ENCODE results near the gene CRTC1.
"Not testable (repeated sequence)": the region's sequence is repeated elsewhere in the genome, so short reads cannot be mapped to it uniquely, and the experiment has no call there.

The CRTC1 gene

GRCh38 chr19:18670312-18670711 is 13.2 kb upstream of the CRTC1 start:
- H3K27me3 ChIP-seq (ENCODE audit: control insufficient read depth in 1 of 2, insufficient read depth in 2 of 2, low read length in 2 of 2) = no peaks in the 10 kb centered on the region
- H3K9ac ChIP-seq (ENCODE audit: low read length in 2 of 2) = no peak overlapping the region
- peaks cover 16% of the 10 kb centered on the region in 2 donors for H3K36me3 ChIP-seq (ENCODE audit: control insufficient read depth in 2 of 2, insufficient read depth in 2 of 2, low read length in 2 of 2)
- H3K9me3 ChIP-seq (ENCODE audit: control insufficient read depth in 2 of 2, low read length in 2 of 2) = no peaks in the 10 kb centered on the region
- no peak overlapping the region for H3K4me3 ChIP-seq (ENCODE audit: low read length in 2 of 2)
- peaks cover 47% of the 10 kb centered on the region for H3K4me1 ChIP-seq (ENCODE audit: control insufficient read depth, insufficient read depth, low read length)
- H3K27ac ChIP-seq (ENCODE audit: low read length) = peak overlapping the region; percentile 31

- peaks cover 16% of the 10 kb centered on the region in 2 donors for H3K36me3 ChIP-seq (ENCODE audit: control insufficient read depth in 2 of 2, insufficient read depth in 2 of 2, low read length in 2 of 2)
- no peaks in the 10 kb centered on the region for H3K9me3 ChIP-seq (ENCODE audit: control insufficient read depth in 2 of 2, low read length in 2 of 2)
- H3K27ac ChIP-seq (ENCODE audit: low read length) = peak overlapping the region; percentile 78
- H3K4me1 ChIP-seq (ENCODE audit: control insufficient read depth, insufficient read depth, low read length) = peaks cover 38% of the 10 kb centered on the region
- H3K27me3 ChIP-seq (ENCODE audit: control insufficient read depth in 1 of 2, insufficient read depth in 2 of 2, low read length in 2 of 2) = no peaks in the 10 kb centered on the region
- no peak overlapping the region for H3K9ac ChIP-seq (ENCODE audit: low read length in 2 of 2)
- H3K4me3 ChIP-seq (ENCODE audit: low read length in 2 of 2) = no peak overlapping the region
These were observed 12.0 kb upstream of the CRTC1 start for GRCh38 chr19:18671303-18672043.

- Histone ChIP-seq H3K9me3 (ENCODE audit: control insufficient read depth in 2 of 2, low read length in 2 of 2) (no peaks in the 10 kb centered on the region), H3K36me3 (ENCODE audit: control insufficient read depth in 2 of 2, insufficient read depth in 2 of 2, low read length in 2 of 2) (peaks cover 16% of the 10 kb centered on the region in 2 donors), H3K4me3 (ENCODE audit: low read length in 2 of 2) (peak overlapping the region; percentile 35 to 54), H3K4me1 (ENCODE audit: control insufficient read depth, insufficient read depth, low read length) (peaks cover 33% of the 10 kb centered on the region), H3K27me3 (ENCODE audit: control insufficient read depth in 1 of 2, insufficient read depth in 2 of 2, low read length in 2 of 2) (no peaks in the 10 kb centered on the region), H3K9ac (ENCODE audit: low read length in 2 of 2) (no peak overlapping the region), H3K27ac (ENCODE audit: low read length) (peak overlapping the region; percentile 78)
These were observed 11.4 kb upstream of the CRTC1 start for GRCh38 chr19:18672044-18672451.

- H3K9me3 ChIP-seq (ENCODE audit: control insufficient read depth in 2 of 2, low read length in 2 of 2) = no peaks in the 10 kb centered on the region
- H3K4me3 ChIP-seq (ENCODE audit: low read length in 2 of 2) = peak overlapping the region; percentile 35 to 54
- H3K27me3 ChIP-seq (ENCODE audit: control insufficient read depth in 1 of 2, insufficient read depth in 2 of 2, low read length in 2 of 2) = no peaks in the 10 kb centered on the region
- H3K9ac ChIP-seq (ENCODE audit: low read length in 2 of 2) = no peak overlapping the region
- H3K36me3 ChIP-seq (ENCODE audit: control insufficient read depth in 2 of 2, insufficient read depth in 2 of 2, low read length in 2 of 2) = peaks cover 13 to 16% of the 10 kb centered on the region in 2 donors
- H3K27ac ChIP-seq (ENCODE audit: low read length) = peak overlapping the region; percentile 78
- peaks cover 33% of the 10 kb centered on the region for H3K4me1 ChIP-seq (ENCODE audit: control insufficient read depth, insufficient read depth, low read length)
These were observed 10.7 kb upstream of the CRTC1 start for GRCh38 chr19:18672606-18673337.

- Histone ChIP-seq H3K9ac (ENCODE audit: low read length in 2 of 2) (no peak overlapping the region), H3K27me3 (ENCODE audit: control insufficient read depth in 1 of 2, insufficient read depth in 2 of 2, low read length in 2 of 2) (no peaks in the 10 kb centered on the region), H3K4me1 (ENCODE audit: control insufficient read depth, insufficient read depth, low read length) (peaks cover 43% of the 10 kb centered on the region), H3K27ac (ENCODE audit: low read length) (peak overlapping the region; percentile 80), H3K36me3 (ENCODE audit: control insufficient read depth in 2 of 2, insufficient read depth in 2 of 2, low read length in 2 of 2) (peaks cover 2 to 5% of the 10 kb centered on the region in 2 donors), H3K9me3 (ENCODE audit: control insufficient read depth in 2 of 2, low read length in 2 of 2) (no peaks in the 10 kb centered on the region), H3K4me3 (ENCODE audit: low read length in 2 of 2) (no peak overlapping the region)
These were observed 8.9 kb upstream of the CRTC1 start for GRCh38 chr19:18674616-18675015.

- H3K36me3 ChIP-seq (ENCODE audit: control insufficient read depth in 2 of 2, insufficient read depth in 2 of 2, low read length in 2 of 2) = no peaks in the 10 kb centered on the region
- H3K9ac ChIP-seq (ENCODE audit: low read length in 2 of 2) = no peak overlapping the region
- H3K4me3 ChIP-seq (ENCODE audit: low read length in 2 of 2) = no peak overlapping the region
- peaks cover 43% of the 10 kb centered on the region for H3K4me1 ChIP-seq (ENCODE audit: control insufficient read depth, insufficient read depth, low read length)
- no peaks in the 10 kb centered on the region for H3K27me3 ChIP-seq (ENCODE audit: control insufficient read depth in 1 of 2, insufficient read depth in 2 of 2, low read length in 2 of 2)
- H3K9me3 ChIP-seq (ENCODE audit: control insufficient read depth in 2 of 2, low read length in 2 of 2) = no peaks in the 10 kb centered on the region
- H3K27ac ChIP-seq (ENCODE audit: low read length) = peak overlapping the region; percentile 80
These were observed 7.7 kb upstream of the CRTC1 start for GRCh38 chr19:18675779-18676178.

- Histone ChIP-seq H3K27ac (ENCODE audit: low read length) (no peak overlapping the region), H3K4me3 (ENCODE audit: low read length in 2 of 2) (no peak overlapping the region), H3K9me3 (ENCODE audit: control insufficient read depth in 2 of 2, low read length in 2 of 2) (no peaks in the 10 kb centered on the region), H3K4me1 (ENCODE audit: control insufficient read depth, insufficient read depth, low read length) (peaks cover 37% of the 10 kb centered on the region), H3K9ac (ENCODE audit: low read length in 2 of 2) (no peak overlapping the region), H3K36me3 (ENCODE audit: control insufficient read depth in 2 of 2, insufficient read depth in 2 of 2, low read length in 2 of 2) (no peaks in the 10 kb centered on the region), H3K27me3 (ENCODE audit: control insufficient read depth in 1 of 2, insufficient read depth in 2 of 2, low read length in 2 of 2) (no peaks in the 10 kb centered on the region)
These were observed 6.8 kb upstream of the CRTC1 start for GRCh38 chr19:18676692-18677091.

GRCh38 chr19:18677156-18677555 is 6.3 kb upstream of the CRTC1 start:
- Histone ChIP-seq H3K4me1 (ENCODE audit: control insufficient read depth, insufficient read depth, low read length) (peaks cover 32% of the 10 kb centered on the region), H3K27me3 (ENCODE audit: control insufficient read depth in 1 of 2, insufficient read depth in 2 of 2, low read length in 2 of 2) (no peaks in the 10 kb centered on the region), H3K36me3 (ENCODE audit: control insufficient read depth in 2 of 2, insufficient read depth in 2 of 2, low read length in 2 of 2) (no peaks in the 10 kb centered on the region), H3K4me3 (ENCODE audit: low read length in 2 of 2) (no peak overlapping the region), H3K9ac (ENCODE audit: low read length in 2 of 2) (no peak overlapping the region), H3K27ac (ENCODE audit: low read length) (no peak overlapping the region), H3K9me3 (ENCODE audit: control insufficient read depth in 2 of 2, low read length in 2 of 2) (no peaks in the 10 kb centered on the region)

- H3K9me3 ChIP-seq (ENCODE audit: control insufficient read depth in 2 of 2, low read length in 2 of 2); H3K36me3 ChIP-seq (ENCODE audit: control insufficient read depth in 2 of 2, insufficient read depth in 2 of 2, low read length in 2 of 2); H3K9ac ChIP-seq (ENCODE audit: low read length in 2 of 2); H3K27ac ChIP-seq (ENCODE audit: low read length); H3K27me3 ChIP-seq (ENCODE audit: control insufficient read depth in 1 of 2, insufficient read depth in 2 of 2, low read length in 2 of 2); H3K4me3 ChIP-seq (ENCODE audit: low read length in 2 of 2): not testable (repeated sequence)
- H3K4me1 ChIP-seq (ENCODE audit: control insufficient read depth, insufficient read depth, low read length) = peaks cover 28% of the 10 kb centered on the region
These were observed 3.3 kb upstream of the CRTC1 start for GRCh38 chr19:18680148-18680547.

- peaks cover 25% of the 10 kb centered on the region for H3K4me1 ChIP-seq (ENCODE audit: control insufficient read depth, insufficient read depth, low read length)
- H3K9ac ChIP-seq (ENCODE audit: low read length in 2 of 2) = peak overlapping the region; percentile 75
- H3K27me3 ChIP-seq (ENCODE audit: control insufficient read depth in 1 of 2, insufficient read depth in 2 of 2, low read length in 2 of 2) = no peaks in the 10 kb centered on the region
- no peaks in the 10 kb centered on the region for H3K9me3 ChIP-seq (ENCODE audit: control insufficient read depth in 2 of 2, low read length in 2 of 2)
- peak overlapping the region; percentile 81 to 85 for H3K4me3 ChIP-seq (ENCODE audit: low read length in 2 of 2)
- H3K36me3 ChIP-seq (ENCODE audit: control insufficient read depth in 2 of 2, insufficient read depth in 2 of 2, low read length in 2 of 2) = no peaks in the 10 kb centered on the region
- H3K27ac ChIP-seq (ENCODE audit: low read length) = peak overlapping the region; percentile 73
These were observed 722 bp upstream of the CRTC1 start for GRCh38 chr19:18682807-18683108.

Measured in stomach smooth muscle (tissue), 2 donors.